Measurements from ENCODE around the gene PAX5.

PAX5 gene

DNA sequence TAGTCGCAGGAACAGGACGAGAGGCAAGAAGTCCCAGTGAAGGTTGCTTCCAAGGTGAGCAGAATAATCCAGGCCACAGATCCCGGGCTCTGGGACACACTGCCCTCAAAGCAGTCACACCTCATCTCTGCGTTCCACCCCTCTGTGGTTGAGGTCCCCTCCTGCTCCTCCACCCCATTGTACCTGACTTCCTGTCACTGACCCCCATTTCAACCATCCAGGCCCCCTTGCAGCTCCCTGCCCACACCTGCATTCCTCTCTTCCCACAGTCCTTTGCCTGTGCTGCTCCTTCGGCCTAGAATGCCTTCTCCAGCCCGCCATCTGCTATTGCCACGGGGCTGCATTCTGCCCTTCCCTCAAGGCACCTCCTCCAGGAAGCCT lies 73.5 kb downstream of the PAX5 start:
- no peak for DNase-seq (ENCODE audit: low spot score)

DNA sequence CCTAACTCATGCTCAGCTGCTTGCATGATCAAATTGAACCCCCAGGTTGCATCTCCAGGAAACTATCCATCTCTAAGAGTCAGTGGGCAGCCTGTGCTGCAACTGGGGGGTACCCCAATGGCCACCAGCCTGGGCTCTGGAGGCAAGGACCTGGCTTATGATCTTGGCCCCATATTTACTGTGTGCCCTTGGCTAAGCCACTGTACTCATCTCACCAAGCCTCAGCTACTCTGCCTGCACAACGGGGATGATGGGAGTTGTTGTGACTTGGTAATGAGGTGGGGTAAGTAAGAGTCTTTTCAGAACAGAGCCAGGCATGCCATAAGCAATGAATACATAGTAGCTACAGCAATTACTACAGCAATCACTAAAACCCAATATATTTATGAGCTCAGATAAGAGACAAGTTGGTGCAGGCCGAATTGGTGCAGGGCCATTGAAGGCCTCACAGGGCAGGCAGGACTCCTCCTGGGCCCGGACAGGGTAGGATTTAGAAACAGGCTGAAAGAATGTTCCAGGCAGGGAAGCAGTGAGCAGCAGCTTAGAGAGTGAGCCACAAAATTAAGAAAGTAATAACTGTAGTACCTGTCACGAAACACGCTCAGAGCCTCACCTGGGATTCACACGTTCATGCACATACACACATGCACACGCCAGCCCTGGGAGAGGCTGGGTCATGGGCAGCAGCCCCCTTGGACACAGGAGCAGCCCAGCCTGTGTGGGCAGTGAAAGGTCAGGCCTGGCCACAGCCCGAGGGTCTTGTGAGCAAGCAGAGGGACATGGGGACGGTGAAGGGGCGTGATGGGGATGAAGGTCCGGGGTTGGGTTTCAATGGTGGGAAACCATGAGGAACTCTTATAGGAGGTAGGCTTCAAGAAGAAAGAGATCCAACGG lies 74.1 kb downstream of the PAX5 start:
- no peak for DNase-seq (ENCODE audit: low spot score)

DNA sequence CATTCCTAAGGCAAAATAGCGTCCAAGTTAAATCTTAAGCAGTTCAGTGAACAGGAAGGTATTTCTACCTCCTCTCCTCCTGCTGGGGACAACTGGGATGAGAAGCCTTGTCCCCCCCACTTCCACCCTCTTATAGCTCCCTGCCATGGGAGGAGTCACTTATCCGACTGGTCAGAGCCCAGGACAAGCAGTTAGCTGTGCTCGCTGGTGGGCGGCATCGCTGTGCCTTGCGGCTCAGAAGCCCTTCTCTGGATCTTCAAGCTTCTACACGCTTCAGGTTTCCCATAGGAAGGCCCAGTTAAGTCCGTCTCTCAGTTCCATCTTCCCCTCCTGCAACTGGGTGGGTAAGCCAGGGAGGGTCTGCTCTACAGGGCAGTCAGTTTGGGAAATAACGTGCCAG lies 77.2 kb downstream of the PAX5 start:
- no peak for DNase-seq (ENCODE audit: low spot score)

DNA sequence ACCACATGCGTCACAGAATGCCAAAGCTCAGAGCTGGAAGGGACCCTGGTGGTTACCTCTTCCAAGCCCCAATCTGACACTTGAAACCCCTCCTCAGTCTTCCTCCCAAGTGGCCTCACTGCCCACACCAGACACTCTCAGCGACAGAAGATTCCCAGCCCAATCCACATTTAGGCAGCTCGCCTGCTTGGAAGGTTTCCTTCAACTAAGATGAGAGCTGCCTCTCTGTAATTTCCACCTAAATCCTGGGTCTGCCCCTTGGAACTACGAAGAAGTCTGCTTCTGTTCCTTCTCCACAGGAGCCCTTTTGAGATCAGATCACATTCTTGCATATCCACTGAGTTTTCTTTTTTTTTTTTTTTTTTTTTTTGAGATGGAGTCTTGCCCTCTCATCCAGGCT lies 83.7 kb downstream of the PAX5 start:
- DNase-seq (ENCODE audit: low spot score): no peak

DNA sequence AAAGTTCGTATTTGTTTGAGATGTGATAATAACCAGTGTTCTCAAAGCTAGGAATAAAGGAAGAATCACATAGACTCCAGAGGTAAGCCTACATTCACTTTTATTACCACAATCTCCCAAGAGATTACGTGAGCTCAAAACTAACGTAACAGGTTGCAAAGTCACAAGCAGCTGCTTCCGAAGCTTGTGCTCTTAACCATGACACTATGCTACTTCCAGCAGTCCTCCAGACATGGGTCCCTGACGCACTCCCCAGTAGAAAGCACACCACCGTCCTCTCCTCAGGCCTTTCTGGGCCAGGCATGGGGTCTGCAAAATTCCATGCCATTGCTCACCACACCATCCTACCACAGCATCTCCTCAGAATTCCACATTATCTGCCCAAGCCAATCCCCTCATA lies 84.6 kb downstream of the PAX5 start:
- DNase-seq (ENCODE audit: low spot score): no peak

DNA sequence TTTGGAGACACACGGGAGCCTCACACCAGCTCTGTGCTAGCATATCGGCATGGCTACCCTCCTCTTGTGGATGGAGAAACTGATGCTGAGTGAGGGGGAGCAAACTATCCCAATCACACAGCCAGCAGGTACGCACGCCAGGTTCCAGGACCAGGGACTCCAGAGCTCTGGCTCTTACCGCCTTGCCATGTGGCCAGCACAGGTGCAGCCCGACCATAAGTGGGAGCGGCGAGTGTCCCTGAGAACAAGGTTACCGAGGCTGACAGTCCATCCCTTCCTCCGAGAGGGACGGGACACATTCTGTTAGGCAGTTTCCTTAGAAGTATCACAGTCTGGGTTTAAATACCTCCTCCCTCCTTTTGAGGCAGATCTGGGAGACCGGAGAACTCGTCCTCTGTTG lies 86.0 kb downstream of the PAX5 start:
- DNase-seq (ENCODE audit: low spot score): no peak

DNA sequence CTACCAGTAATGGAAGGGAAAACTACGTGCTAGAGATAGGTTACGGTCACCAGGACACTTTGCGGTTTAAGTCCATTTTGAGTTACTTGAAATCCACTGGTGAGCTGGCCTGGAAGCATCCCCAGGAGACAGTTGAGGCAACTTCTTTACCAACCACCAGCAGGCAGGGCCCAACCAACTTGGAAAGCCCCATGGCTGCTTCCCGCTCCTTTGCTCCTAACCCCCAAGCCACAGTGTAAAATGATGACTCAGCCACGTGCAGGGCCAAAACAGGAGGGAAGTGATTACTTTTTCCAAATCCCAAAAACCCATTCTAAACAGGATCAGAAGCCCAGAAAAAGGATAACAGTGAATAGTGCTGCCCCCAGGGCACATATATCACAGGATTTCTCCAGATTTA lies 87.4 kb downstream of the PAX5 start:
- DNase-seq (ENCODE audit: low spot score): no peak

DNA sequence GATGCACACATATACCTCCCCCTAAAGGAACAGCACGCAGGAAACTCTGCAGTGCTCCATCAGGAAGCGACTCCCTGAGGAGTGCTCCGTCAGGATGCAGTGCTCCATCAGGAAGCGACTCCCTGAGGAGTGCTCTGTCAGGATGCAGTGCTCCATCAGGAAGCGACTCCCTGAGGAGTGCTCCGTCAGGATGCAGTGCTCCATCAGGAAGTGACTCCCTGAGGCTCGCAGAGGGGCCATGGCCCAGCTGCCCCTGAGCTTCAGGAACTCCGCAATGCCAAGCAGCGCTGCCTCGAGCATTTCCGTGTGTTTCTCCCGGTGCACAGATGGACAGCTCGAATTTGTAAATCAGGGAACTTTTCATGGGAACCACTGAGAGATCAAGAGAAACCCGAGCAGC lies 88.1 kb downstream of the PAX5 start:
- no peak for DNase-seq (ENCODE audit: low spot score)

DNA sequence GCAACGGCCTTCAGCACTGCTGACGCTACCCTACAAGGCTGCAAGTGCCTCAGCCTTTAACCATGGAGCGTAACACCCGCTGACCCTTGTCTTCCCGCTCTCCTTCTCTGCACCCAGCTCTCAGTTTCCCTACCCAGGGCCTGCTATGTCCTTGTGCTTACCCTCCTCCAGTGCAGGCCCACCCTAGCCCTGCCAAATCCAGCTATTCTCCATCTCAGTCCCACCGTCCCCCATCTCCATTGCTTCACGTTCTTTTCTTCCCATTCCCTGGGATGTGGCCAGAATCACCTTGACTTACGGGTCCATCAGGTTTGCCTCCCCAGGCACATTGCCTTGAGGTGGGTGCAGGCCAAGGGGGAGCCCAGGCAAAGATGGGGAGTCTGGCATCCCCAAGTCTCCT lies 91.2 kb downstream of the PAX5 start:
- DNase-seq (ENCODE audit: low spot score): no peak

DNA sequence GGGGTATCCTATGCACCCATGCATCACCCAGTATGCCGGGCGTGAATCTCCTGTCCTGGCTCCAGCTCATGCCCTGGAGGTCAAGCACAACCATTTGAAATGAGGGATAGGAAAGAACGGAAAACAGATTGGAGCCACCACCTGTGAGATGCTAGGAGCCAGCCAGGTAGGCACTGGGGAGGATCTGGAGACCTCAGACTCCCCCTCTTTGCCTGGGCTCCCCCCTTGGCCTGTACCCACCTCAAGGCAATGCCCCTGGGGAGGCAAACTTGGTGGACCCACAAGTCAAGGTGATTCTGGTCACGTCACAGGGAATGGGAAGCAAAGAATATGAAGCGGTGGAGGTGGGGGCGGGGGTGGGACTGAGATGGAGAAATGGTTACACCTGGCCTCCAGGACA lies 92.6 kb downstream of the PAX5 start:
- DNase-seq (ENCODE audit: low spot score): no peak

DNA sequence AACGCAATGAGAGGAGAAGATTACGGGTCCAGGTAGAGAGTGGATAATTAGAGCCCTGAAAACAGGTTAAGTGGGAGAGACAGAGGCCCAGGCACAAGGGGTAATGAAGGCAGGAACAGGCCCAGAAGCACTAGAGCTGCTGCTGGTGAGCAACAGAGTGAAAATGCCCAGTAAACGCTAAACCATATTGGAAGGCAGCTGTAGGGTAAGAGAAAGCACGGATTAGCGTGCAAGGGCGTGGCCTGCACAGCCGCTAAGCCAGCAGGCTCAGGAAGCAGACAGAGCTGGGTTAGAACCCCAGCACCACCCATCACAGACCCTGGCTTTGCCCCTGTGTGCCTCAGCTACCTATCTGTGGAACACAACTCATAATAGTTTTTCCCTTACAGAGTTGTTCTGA lies 93.2 kb downstream of the PAX5 start:
- no peak for DNase-seq (ENCODE audit: low spot score)

DNA sequence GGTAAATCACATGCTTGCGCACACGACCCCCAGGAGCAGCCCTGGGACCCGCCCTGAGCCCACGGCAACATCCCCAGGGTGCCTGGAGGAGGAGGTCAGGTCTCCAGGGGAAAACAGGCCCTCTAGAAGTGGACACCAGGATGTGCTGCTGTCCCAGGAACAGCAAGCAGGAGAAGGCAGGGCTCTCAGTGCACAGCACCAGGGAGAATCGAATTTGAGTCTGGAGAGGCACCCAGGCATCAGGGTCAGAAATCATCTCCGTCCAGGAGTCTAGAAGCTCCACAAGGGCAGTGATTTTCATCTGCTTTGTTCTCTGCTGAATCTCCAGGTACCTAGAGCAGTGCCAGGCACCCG lies 93.6 kb downstream of the PAX5 start:
- no peak for DNase-seq (ENCODE audit: low spot score)

DNA sequence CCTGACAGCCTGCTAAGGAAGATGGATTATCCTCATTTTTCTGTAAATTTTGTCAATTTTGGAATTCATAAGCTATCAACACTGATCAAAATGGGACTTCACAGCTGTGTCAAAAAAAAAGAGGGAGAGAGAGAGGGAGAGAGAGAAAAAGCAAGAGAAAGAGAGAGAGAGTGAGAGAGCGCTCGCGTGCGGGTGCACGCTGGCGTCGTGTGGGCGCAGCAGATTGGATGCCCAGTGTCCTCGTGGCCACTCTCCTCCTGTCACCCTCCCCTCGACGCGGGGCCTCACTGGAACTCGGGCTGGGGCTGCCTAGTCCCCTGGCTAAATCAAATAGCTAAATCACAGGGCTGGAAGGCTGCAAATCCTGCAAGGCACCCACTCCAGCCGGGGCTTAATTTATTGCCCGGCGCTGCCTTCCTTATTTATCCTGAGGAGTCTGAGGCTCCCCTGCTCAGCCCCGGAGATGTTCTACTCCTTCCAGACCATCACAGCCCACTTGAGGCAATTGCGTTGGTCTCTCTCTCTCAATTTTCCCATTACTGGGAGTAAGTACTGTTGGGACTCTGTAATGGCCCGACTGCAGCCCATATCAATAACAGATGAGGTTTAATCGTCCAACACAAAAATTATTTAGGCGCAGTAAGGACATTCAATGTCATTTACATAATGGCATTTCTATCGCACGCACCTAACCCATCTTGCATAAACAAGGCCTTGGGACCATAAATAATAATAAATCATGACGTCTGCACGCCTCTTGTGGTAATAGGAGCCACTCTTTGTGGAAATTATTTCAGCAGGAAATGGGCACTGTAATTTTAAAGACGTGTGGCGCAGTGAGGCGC lies 94.2 kb downstream of the PAX5 start:
- DNase-seq (ENCODE audit: low spot score): no peak

DNA sequence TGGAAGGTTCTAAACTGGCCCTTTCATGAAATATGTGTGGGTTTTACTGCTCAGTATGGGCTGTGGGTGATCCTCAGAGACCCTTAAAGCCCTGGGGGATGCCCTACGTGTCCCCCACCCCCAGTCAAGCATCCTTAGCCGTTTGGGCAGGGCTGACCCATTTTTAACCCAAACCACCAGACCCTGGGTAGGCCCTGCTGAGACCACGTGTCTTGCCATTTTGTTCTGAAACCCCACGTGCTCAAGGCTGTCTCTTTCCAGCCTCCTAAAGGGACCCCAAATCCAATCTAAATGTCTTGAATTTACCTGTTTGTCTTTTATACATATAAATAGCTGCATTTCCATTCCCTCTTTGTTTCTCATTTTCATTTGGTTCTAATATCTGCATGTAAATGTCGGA lies 94.9 kb downstream of the PAX5 start:
- DNase-seq (ENCODE audit: low spot score): no peak

DNA sequence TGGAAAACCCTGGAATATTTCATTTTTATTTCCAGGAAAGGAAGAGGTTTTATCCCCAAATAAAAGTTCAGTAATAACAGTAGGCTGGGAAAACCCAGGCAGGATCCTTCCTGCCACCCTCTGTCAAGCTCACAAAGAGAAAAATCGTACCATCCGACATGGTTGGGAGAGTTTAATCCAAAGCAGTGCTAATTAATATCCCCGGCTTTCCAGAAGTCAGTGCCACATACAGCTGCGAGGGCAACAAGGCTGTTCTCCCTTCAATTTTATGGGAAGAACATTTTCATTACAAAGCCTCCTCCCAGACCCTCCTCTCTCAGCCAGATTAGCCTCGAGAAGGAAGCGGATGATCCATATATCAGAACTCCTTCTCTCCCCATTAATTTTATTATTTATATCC lies 95.5 kb downstream of the PAX5 start:
- DNase-seq (ENCODE audit: low spot score): no peak

DNA sequence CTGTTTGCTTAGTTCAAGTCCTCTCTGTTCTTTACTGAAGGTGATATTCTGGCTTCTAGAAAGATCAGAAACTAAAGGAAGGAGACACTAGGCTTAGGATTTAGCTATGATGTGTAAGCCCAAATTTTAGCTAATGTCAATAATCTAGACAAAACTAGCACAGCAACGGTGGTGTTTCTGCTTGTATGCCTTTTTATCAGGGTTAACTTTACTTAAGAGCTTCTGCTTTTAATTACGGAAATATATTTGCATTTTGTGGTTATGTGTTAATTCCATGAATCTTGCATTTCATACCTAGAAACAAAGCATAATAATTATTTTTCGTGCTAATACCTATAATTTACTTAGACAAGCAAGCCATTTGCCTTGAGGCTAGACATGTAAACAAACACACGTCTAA lies 96.1 kb downstream of the PAX5 start:
- DNase-seq (ENCODE audit: low spot score): no peak

DNA sequence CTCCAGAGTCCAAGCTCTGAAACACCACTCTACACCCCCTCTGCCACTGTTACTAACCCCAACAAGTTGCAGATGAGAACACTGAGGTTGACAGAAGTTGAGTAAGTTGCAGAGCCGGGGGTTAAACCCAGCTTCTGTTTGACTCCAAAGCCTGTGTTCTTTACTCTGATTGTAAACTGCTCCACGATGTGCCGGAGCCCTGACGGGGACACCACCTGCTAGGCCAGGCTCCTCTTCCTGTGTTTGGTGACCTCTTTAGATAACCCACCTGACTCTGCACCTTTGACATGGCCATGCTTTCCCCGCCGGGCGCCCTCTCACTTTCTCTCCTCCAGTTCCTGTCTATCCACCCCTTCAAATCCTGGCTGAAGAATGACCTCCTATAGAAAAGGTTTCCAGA lies 96.7 kb downstream of the PAX5 start:
- no peak for DNase-seq (ENCODE audit: low spot score)

DNA sequence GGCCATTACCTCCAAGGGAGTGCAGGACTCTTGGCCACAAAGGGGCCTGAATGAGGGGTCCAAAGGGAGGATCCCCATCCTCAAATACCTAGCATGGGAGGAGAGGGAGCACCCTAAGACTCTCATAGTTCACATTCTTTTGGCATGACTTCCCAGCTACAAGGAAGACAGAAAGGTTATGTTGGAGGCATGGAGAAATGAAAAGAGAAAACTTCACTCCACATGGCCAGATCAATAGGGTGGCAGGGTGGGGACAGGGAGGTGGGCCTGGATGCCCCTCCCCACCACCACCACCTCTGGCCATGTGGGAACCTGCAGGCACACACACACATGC lies 97.6 kb downstream of the PAX5 start:
- DNase-seq (ENCODE audit: low spot score): no peak

DNA sequence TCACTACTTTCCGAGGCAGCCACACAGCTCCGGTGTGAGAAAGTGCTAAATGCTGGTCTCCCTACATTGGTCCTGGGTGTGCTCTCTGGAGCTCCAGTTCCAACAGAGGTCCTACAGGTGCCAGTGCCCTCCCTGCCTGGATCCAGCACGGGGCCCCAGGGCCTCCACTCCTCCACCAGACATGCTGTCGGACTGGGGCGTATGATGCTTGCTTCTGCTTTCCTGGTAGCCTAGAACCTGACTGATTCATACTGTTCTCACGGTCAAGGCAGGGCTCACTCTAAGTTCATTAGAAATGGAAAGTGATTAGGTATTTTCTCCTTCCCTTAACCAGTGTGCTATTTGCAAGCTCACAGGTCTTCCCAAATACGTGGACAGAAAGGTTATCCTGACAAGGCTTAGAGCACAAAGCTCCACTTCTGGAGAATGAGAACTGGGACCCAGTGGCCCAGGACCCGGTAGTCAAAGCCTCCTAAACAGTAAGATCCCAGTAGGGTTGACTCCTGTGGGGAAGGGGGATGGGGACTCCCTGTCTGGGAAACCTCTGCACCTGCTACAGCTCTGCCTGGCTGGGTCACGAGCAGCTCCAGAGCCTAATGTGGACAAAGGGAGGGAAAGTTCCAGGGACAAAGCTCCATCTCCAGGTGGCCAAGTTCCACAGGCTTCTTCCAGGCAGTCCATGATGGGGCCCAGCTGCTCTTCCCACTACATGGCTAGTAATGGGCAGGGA lies 98.1 kb downstream of the PAX5 start:
- DNase-seq (ENCODE audit: low spot score): no peak

DNA sequence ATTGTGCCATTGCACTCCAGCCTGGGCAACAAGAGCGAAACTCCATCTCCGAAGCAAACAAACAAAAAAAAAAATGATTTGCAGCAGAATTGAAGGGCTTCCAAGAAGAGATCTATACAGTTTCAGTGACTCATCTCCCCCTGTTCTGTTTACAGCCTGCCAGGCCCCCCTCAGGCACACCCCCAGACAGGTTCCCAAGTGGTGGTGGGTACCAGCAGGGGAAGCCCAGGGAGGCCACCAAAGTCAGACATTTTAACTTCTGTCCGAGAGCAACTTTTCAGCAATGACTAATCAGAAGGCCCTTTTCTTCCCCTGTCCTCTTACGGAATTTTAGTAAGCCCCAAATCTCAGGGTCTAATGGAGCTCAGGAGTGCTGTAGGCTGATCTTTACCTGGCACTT lies 98.7 kb downstream of the PAX5 start:
- DNase-seq (ENCODE audit: low spot score): no peak

DNA sequence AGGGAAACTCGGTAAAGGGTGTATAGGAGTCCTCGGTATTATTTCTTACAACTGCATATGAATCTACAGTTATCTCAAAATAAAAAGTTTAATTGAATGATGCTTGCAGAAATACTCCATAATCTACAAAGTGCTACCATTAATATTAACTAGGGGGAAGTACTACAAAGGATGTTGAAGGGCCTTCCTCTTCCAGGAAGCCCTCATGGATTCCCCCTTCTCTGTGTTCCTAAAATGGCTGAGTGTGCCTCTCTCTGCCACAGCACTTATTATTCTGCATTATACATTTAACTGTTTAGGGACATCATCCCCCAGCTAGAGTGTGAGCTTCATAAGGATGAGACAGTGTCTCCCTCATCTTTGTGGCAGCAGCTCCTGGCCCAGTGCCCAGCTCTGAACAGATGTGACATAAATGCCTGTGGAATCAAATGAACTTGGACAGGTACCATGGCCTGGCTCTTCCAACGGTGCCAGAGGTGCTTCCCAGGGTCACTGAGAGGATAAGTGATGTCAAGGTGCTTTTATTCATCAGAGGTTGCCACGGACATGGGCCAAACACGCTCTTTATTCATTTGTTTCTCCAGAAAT lies 99.5 kb downstream of the PAX5 start:
- no peak for DNase-seq (ENCODE audit: low spot score)

DNA sequence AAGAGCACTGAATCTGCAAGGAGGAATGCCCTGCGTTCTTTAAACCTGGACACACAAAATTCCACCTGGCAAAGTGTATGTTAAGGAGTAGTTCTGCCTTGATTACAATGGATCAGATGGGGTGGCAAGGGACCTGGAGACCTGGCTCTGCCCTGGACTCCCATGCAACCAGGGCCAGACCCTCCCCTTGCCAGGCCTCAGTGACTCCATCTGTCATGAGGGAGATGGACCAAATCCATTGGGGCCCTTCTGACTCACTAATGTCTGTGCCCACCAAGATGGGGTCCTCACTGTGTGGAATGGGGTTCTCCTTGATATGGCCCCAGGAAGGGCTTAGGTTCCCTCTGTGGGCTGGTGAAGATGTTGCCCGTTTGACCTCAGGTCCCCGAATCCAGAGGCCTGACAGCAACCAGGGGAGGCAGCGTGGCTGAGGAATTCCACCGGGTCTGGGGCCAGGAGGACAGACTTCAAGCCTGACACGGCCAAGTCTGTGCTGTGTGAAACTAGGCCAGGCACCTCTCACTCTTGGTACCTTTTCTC lies 100.3 kb downstream of the PAX5 start:
- no peak for DNase-seq (ENCODE audit: low spot score)

Data from hematopoietic multipotent progenitor cell treated with erythropoietin and hydrocortisone succinate and interleukin-3 and kit ligand, for 15 days (in vitro differentiated cells).